Hepatocyte (in vitro differentiated cells): ENCODE measurements around the gene FNBP1L.
"Not testable (repeated sequence)": the region's sequence is repeated elsewhere in the genome, so short reads cannot be mapped to it uniquely, and the experiment has no call there.

Experiments
- EZH2 ChIP-seq: fragments of 200-600 bp; sonication (generic); IDR thresholded peaks from 2 replicates; pipeline ENCODE4 v1.6.1; 2016; ENCODE audit warnings: antibody characterized with exemption, mild to moderate bottlenecking, borderline replicate concordance
- EZH2phosphoT487 ChIP-seq: fragments of 200-600 bp; sonication (generic); IDR thresholded peaks from one replicate; pipeline ENCODE4 v1.6.1; 2018; ENCODE audit warnings: antibody characterized with exemption, mild to moderate bottlenecking, low read depth, moderate library complexity; ENCODE audit not compliant: unreplicated experiment, severe bottlenecking
- TF ChIP-seq, protein P1 (sequence below): fragments of 200-600 bp; sonication (generic); IDR thresholded peaks from 2 replicates; pipeline ENCODE4 v1.5.1; 2016; ENCODE audit warnings: antibody characterized with exemption, mild to moderate bottlenecking; ENCODE audit not compliant: poor library complexity

DNA sequence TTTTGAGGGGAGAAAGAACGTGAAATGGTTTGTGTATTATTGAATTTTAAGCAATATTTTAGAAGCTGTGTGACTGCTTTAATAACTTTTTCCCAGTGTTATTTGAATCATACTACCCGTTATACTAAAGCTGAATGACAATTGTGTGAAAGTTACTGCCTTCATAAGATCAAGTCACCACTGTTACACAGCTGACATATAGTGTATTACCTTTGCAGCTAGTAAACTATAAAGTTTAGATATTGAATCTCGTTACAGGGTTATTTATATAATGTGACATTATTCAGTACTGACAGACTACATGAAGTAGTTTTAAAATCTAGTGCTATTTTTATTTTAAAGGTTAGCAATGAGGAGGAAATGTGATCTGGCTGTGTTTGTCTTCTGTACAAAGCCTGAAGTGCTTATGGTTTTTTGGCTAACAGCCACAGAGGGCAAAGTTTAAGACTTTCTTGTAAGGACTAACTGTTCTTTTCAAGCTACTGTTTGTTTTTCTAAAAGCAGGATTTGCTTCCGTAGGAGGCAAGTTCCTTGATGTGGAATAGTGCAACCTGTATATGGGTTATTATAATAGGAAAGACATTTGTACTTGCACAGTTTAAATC, 106.1 kb downstream of the FNBP1L start:
- TF ChIP-seq, protein P1, sequence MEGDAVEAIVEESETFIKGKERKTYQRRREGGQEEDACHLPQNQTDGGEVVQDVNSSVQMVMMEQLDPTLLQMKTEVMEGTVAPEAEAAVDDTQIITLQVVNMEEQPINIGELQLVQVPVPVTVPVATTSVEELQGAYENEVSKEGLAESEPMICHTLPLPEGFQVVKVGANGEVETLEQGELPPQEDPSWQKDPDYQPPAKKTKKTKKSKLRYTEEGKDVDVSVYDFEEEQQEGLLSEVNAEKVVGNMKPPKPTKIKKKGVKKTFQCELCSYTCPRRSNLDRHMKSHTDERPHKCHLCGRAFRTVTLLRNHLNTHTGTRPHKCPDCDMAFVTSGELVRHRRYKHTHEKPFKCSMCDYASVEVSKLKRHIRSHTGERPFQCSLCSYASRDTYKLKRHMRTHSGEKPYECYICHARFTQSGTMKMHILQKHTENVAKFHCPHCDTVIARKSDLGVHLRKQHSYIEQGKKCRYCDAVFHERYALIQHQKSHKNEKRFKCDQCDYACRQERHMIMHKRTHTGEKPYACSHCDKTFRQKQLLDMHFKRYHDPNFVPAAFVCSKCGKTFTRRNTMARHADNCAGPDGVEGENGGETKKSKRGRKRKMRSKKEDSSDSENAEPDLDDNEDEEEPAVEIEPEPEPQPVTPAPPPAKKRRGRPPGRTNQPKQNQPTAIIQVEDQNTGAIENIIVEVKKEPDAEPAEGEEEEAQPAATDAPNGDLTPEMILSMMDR = not testable (repeated sequence)
- not testable (repeated sequence) for TF ChIP-seq EZH2, EZH2phosphoT487
